SH-SY5Y (cell line): ENCODE data around the gene CREB3L2.

Source experiments
- GATA2 ChIP-seq: IDR thresholded peaks from 2 replicates; pipeline ENCODE4 v1.6.1; 2011; ENCODE audit warnings: mild to moderate bottlenecking, low read depth, low read length
- GATA3 ChIP-seq: IDR thresholded peaks from 2 replicates; pipeline ENCODE4 v1.6.1; 2011; ENCODE audit warnings: low read depth, mild to moderate bottlenecking, low read length, moderate library complexity

GRCh38 chr7:137832382-137832781, 169.5 kb downstream of the CREB3L2 start:
- TF ChIP-seq GATA3 (no peak), GATA2 (no peak)
